Breast epithelium (tissue), 4 donors: ENCODE results near the gene TMED10. TPM values are rescaled to one million over a fixed set of nuclear protein-coding genes. Genes with fewer than 3 reads are reported as not detected.
"Not testable (repeated sequence)": the region's sequence is repeated elsewhere in the genome, so short reads cannot be mapped to it uniquely, and the experiment has no call there.

Source experiments
- DNase-seq, 2 donors: peaks; one replicate each; pipeline ENCODE4 v3.0.0-alpha.2; 2019; ENCODE audit warnings: low spot score in 2 of 2
- H3K27ac ChIP-seq, 2 donors: fragments of 200-600 bp; sonication (generic) in 1 of 2; one replicate each; pipeline ENCODE4 v1.5.1; 2016 to 2019; ENCODE audit warnings: mild to moderate bottlenecking in 1 of 2
- H3K27me3 ChIP-seq, 2 donors: fragments of 200-600 bp; sonication (generic) in 1 of 2; one replicate each; pipeline versions ENCODE4 v1.5.1 to v1.6.0; 2017 to 2019; ENCODE audit warnings: control low read depth in 1 of 2, mild to moderate bottlenecking in 1 of 2
- H3K36me3 ChIP-seq: fragments of 200-600 bp; one replicate; pipeline ENCODE4 v1.5.1; 2019
- H3K4me1 ChIP-seq, 2 donors: fragments of 200-600 bp; sonication (generic); one replicate each; pipeline ENCODE4 v1.5.1; 2016 to 2019; ENCODE audit warnings: control low read depth in 1 of 2
- H3K4me3 ChIP-seq, 3 donors: fragments of 200-600 bp; sonication (generic); 1 replicate in 2 of 3; 2 replicates in 1 of 3; pipeline ENCODE4 v1.5.1; 2016 to 2019; ENCODE audit warnings: mild to moderate bottlenecking in 3 of 3, moderate library complexity in 2 of 3
- H3K9me3 ChIP-seq, 2 donors: fragments of 200-600 bp; sonication (generic) in 1 of 2; one replicate each; pipeline ENCODE4 v1.5.1; 2016 to 2019; ENCODE audit warnings: control low read depth in 1 of 2
- CTCF ChIP-seq, 3 donors: fragments of 450-650 bp; IDR thresholded peaks; one replicate each; pipeline ENCODE4 v1.5.1; 2016 to 2017; ENCODE audit warnings: antibody characterized with exemption in 3 of 3, mild to moderate bottlenecking in 3 of 3, moderate library complexity in 3 of 3
- POLR2A ChIP-seq: fragments of 450-650 bp; IDR thresholded peaks from one replicate; pipeline ENCODE4 v1.6.1; 2016; ENCODE audit warnings: antibody characterized with exemption, mild to moderate bottlenecking, moderate library complexity
- POLR2AphosphoS5 ChIP-seq, 3 donors: sonication (generic); formaldehyde crosslinking; IDR thresholded peaks; one replicate each; pipeline ENCODE4 v1.6.1; 2017; ENCODE audit warnings: antibody characterized with exemption in 3 of 3
- intact Hi-C: fragments of 100-400 bp; cut with DNase I; formaldehyde crosslinking; loops from one replicate; pipeline ENCODE4 v1.15.1; 2023; ENCODE audit warnings: low total_unique reads
- total RNA-seq, 3 donors: library from RNA; depleted of rRNA; stranded (reverse); fragments of >200 nt; gene quantifications; one replicate each; pipeline ENCODE4 v1.1.0, GENCODE V29; 2016

TMED10 gene
- total RNA-seq, 3 donors from 2014 or later, result 263 to 443 (median 285) TPM

GRCh38 chr14:75185251-75186040, 9.0 kb upstream of the TMED10 start:
- Histone ChIP-seq H3K27ac (no peak overlapping the region), H3K9me3 (no peaks in the 10 kb centered on the region), H3K4me1 (peaks cover 0 to 6% of the 10 kb centered on the region in 2 donors), H3K4me3 (no peak overlapping the region), H3K27me3 (no peaks in the 10 kb centered on the region), H3K36me3 (no peaks in the 10 kb centered on the region)
- DNase-seq, result no peak
- TF ChIP-seq CTCF (IDR thresholded peaks at IDR 0.05) (no peak), POLR2AphosphoS5 (IDR thresholded peaks at IDR 0.05) (no peak), POLR2A (no peak)
- intact Hi-C loops, result no loop called here

DNA sequence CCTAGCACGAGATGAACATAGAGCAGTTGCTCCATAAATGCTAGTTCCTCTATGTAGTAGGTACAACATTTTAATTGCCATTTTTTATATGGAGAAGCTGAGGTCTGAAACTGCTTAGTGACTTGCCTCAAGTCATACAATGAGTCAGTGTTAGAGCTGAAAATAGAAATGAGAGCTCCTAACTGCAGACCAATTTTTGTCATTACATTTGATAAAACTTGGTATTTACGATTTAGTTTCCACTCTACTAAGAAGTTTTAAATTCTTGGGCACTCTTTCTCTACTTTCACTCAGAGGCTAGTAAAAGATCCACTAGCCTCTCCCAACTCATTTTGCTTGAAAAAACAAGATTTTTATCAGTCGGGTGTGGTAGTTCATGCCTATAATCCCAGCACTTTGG, 8.1 kb upstream of the TMED10 start:
- intact Hi-C loops, result no loop called here
- Histone ChIP-seq H3K4me3 (no peak overlapping the region), H3K27me3 (no peaks in the 10 kb centered on the region), H3K27ac (peak overlapping the region; percentile 21 to 79), H3K9me3 (no peaks in the 10 kb centered on the region), H3K4me1 (peaks cover 0 to 6% of the 10 kb centered on the region in 2 donors), H3K36me3 (no peaks in the 10 kb centered on the region)
- TF ChIP-seq CTCF (IDR thresholded peaks at IDR 0.05) (no peak), POLR2A (no peak), POLR2AphosphoS5 (IDR thresholded peaks at IDR 0.05) (no peak)
- DNase-seq, result no peak

DNA sequence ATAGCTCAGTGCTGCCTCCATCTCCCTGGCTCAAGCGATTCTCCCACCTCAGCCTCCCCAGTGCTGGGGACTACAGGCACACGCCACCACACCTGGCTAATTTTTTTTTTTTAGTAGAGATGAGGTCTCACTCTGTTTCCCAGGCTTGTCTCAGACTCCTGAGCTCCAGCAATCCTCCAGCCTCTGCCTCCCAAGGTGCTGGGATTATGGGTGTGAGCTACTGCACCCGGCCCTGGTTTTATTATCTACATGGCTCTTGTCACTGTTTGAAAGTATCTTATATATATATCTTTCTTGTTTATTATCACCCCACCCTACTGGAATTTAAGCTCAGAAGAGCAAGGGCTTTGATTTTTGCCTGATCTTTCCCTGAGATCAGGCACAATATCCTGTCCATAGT, 7.6 kb upstream of the TMED10 start:
- peaks cover 0 to 6% of the 10 kb centered on the region in 2 donors for H3K4me1 ChIP-seq
- no peaks in the 10 kb centered on the region for H3K9me3 ChIP-seq
- H3K4me3 ChIP-seq, result no peak overlapping the region
- H3K36me3 ChIP-seq, result no peaks in the 10 kb centered on the region
- peak overlapping the region; percentile 79 to 86 for H3K27ac ChIP-seq
- H3K27me3 ChIP-seq, result no peaks in the 10 kb centered on the region
- no peak for TF ChIP-seq POLR2A
- no peak for TF ChIP-seq POLR2AphosphoS5 (IDR thresholded peaks at IDR 0.05)
- TF ChIP-seq CTCF (IDR thresholded peaks at IDR 0.05), result no peak
- intact Hi-C loops, result no loop called here
- no peak for DNase-seq

- Histone ChIP-seq H3K27me3 (no peaks in the 10 kb centered on the region), H3K4me3 (no peak overlapping the region), H3K4me1 (peaks cover 0 to 6% of the 10 kb centered on the region in 2 donors), H3K36me3 (no peaks in the 10 kb centered on the region), H3K9me3 (no peaks in the 10 kb centered on the region), H3K27ac (peak overlapping the region; percentile 79 to 86)
- TF ChIP-seq POLR2A (no peak), CTCF (IDR thresholded peaks at IDR 0.05) (no peak)
- intact Hi-C loops, result no loop called here
- DNase-seq, result no peak
These were observed 6.8 kb upstream of the TMED10 start for GRCh38 chr14:75183225-75183624.

DNA sequence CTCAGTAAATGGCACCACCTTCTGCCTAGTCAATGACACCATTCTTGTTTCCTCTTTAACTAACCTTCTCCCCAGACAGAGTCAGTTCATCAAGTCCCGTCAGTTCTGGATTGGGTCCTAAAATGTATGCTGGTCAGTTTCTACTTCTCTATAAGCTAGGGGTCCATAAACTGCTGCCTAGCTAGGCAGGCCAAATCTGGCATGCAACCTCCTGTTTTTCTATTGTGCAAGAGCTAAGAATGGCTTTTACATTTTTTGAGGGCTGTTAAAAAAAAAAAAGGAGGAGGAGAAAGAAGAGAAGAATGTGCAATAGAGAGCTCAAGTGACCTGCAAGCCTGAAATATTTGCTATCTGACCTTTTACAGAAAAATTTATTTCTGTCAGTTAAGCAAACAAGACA, 6.4 kb upstream of the TMED10 start:
- TF ChIP-seq CTCF (IDR thresholded peaks at IDR 0.05) (no peak), POLR2AphosphoS5 (IDR thresholded peaks at IDR 0.05) (peak in 1 of 3 donors; percentile 38), POLR2A (no peak)
- Histone ChIP-seq H3K27ac (peak overlapping the region; percentile 79 to 81), H3K4me1 (peaks cover 0 to 6% of the 10 kb centered on the region in 2 donors), H3K27me3 (no peaks in the 10 kb centered on the region), H3K9me3 (no peaks in the 10 kb centered on the region), H3K36me3 (no peaks in the 10 kb centered on the region), H3K4me3 (no peak overlapping the region)
- intact Hi-C loops, result no loop called here
- no peak for DNase-seq

DNA sequence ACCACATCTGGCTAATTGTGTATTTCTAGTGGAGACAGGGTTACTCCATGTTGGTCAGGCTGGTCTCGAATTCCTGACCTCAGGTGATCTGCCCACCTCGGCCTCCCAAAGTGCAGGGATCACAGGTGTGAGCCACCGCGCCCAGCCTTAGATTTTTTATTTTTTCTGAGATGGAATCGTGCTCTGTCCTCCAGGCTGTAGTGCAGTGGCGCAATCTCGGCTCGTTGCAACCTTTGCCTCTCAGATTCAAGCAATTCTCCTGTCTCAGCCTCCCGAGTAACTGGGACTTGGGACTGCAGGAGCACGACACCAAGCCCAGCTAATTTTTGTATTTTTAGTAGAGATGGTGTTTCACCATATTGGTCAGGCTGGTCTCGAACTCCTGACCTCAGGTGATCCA, 5.8 kb upstream of the TMED10 start:
- H3K4me1 ChIP-seq, H3K9me3 ChIP-seq, intact Hi-C loops, H3K4me3 ChIP-seq, H3K36me3 ChIP-seq, DNase-seq, H3K27me3 ChIP-seq: not testable (repeated sequence)
- peak overlapping the region; percentile 79 to 81 for H3K27ac ChIP-seq
